HG03342 (cell line): ENCODE data around the gene CHKB.

ENCODE experiments used
- ATAC-seq: cut with Tn5 transposase; IDR thresholded peaks from one replicate; pipeline ENCODE4 v1.9.1; 2021; ENCODE audit warnings: mild to moderate bottlenecking, moderate library complexity; ENCODE audit not compliant: unreplicated experiment

Gene CHKB

DNA sequence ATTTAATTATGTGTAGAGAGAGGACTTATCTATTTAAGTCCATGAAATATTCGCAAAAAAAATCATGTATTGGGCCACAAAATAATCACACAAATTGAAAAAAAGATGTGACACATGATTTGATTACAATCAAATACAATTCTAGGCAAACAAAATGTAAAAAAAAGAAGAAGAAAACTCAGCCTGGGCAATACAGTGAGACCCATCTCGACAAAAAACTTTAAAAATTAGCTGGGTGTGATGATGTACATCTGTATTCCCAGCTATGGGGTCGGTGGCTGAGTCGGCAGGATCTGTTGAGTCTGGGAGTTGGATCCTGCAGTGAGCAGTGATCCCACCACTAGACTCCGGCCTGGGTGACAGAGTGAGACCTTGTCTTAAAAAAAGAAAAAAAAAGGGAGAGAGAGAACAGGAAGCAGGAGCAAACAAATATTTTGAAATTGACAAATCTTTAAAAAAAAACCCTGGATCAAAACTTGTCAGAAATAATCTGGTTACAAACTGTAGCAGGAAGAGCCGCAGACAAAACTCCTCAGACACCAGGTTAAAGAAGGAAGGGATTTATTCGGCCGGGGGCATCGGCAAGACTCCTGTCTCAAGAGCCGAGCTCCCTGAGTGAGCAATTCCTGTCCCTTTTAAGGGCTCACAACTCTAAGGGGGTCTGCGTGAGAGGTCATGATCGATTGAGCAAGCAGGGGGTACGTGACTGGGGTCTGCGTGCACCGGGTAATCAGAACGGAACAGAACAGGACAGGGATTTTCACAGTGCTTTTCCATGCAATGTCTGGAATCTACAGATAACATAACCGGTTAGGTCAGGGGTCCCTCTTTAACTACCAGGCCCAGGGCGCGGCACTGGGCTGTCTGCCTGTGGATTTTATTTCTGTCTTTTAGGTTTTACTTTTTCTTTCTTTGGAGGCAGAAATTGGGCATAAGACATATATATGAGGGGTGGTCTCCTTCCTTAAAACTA lies 49.5 kb downstream of the CHKB start:
- no peak for ATAC-seq

DNA sequence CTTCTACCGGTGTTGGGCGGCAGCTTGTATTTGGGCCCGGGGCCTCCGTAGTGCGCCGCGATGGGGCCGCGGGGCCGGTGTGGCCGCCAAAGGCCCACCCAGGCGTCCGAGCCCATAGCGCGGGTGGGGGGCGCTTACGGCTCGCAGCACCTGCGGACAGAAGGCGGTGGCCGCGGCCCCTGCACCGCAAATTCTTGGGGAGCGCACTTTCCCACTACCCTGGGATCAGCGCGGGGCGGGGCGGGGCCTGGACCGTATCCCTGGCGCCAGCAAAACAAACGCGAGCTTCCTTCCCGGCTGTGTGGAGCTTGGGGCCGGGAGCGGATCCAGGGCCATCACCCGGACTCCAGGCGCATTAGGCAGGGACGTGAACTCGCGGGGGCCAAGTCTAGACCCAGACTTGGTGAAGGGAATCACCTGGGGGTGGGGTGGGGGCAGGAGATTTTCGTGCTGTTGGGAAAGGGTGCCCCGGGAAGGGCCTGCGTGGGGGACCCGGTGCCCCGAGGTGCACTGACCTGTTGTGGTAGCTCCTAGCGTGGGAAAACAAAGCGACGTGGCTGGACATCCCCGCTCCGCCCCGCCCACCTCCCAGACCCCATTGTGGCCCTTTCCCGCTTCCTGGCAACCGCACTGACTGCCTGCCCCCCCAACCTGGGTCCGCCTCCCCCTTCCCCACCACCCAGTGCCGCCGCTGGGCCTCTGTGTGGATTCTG lies 50.5 kb downstream of the CHKB start:
- ATAC-seq = no peak

- ATAC-seq = no peak
These were observed 51.1 kb downstream of the CHKB start for GRCh38 chr22:50531546-50531961.

- no peak for ATAC-seq
These were observed 51.6 kb downstream of the CHKB start for GRCh38 chr22:50530877-50531545.

GRCh38 chr22:50530580-50530876 lies 52.1 kb downstream of the CHKB start:
- no peak for ATAC-seq

GRCh38 chr22:50529897-50530579 lies 52.6 kb downstream of the CHKB start, which contains the start of gene TYMP:
TSS of gene TYMP (minus strand) at chr22:50530012. CDS start at chr22:50529709, 303 bp downstream.
- ATAC-seq = peak; percentile 17

GRCh38 chr22:50529416-50529896 lies 53.2 kb downstream of the CHKB start:
- ATAC-seq = no peak
